HEK293 (cell line): Measurements from ENCODE around the gene EOMES.

Experiments used
- FEZF1 ChIP-seq: fragments of 450-650 bp; formaldehyde crosslinking; IDR thresholded peaks from 2 replicates; pipeline ENCODE4 v1.5.1; 2016; ENCODE audit warnings: missing biosample characterization, missing genetic modification characterization
- GLI4 ChIP-seq: fragments of 450-650 bp; formaldehyde crosslinking; IDR thresholded peaks from 2 replicates; pipeline ENCODE4 v1.5.1; 2016; ENCODE audit warnings: missing biosample characterization, missing genetic modification characterization
- GLIS2 ChIP-seq: fragments of 450-650 bp; formaldehyde crosslinking; IDR thresholded peaks from 2 replicates; pipeline ENCODE4 v1.5.1; 2016; ENCODE audit warnings: missing biosample characterization, missing genetic modification characterization
- KLF17 ChIP-seq: fragments of 450-650 bp; formaldehyde crosslinking; IDR thresholded peaks from 2 replicates; pipeline ENCODE4 v1.5.1; 2016; ENCODE audit warnings: missing biosample characterization, missing genetic modification characterization
- OSR2 ChIP-seq: fragments of 450-650 bp; formaldehyde crosslinking; IDR thresholded peaks from 2 replicates; pipeline ENCODE4 v1.5.1; 2016; ENCODE audit warnings: missing biosample characterization, missing genetic modification characterization
- PATZ1 ChIP-seq: fragments of 450-650 bp; formaldehyde crosslinking; IDR thresholded peaks from 2 replicates; pipeline ENCODE4 v1.5.1; 2016; ENCODE audit warnings: missing biosample characterization, missing genetic modification characterization
- TRIM28 ChIP-seq: IDR thresholded peaks from 2 replicates; pipeline ENCODE4 v1.6.1; 2011; ENCODE audit warnings: low read length, control low read depth, borderline replicate concordance
- TSHZ1 ChIP-seq: fragments of 450-650 bp; formaldehyde crosslinking; IDR thresholded peaks from 2 replicates; pipeline ENCODE4 v1.5.1; 2016; ENCODE audit warnings: missing biosample characterization, missing genetic modification characterization, borderline replicate concordance
- ZBTB17 ChIP-seq: fragments of 450-650 bp; formaldehyde crosslinking; IDR thresholded peaks from 2 replicates; pipeline ENCODE4 v1.5.1; 2016; ENCODE audit warnings: missing biosample characterization, missing genetic modification characterization
- ZBTB8A ChIP-seq: fragments of 450-650 bp; formaldehyde crosslinking; IDR thresholded peaks from 2 replicates; pipeline ENCODE4 v1.5.1; 2016; ENCODE audit warnings: missing biosample characterization, missing genetic modification characterization
- ZFHX2 ChIP-seq: fragments of 450-650 bp; formaldehyde crosslinking; conservative IDR thresholded peaks from 2 replicates; pipeline ENCODE4 v1.5.1; 2016; ENCODE audit warnings: missing biosample characterization, missing genetic modification characterization
- ZIC2 ChIP-seq: fragments of 450-650 bp; formaldehyde crosslinking; IDR thresholded peaks from 2 replicates; pipeline ENCODE4 v1.5.1; 2016; ENCODE audit warnings: missing biosample characterization, missing genetic modification characterization
- ZNF350 ChIP-seq: fragments of 450-650 bp; formaldehyde crosslinking; IDR thresholded peaks from 2 replicates; pipeline ENCODE4 v1.5.0; 2017; ENCODE audit warnings: missing biosample characterization, mild to moderate bottlenecking, missing genetic modification characterization
- ZNF391 ChIP-seq: fragments of 450-650 bp; formaldehyde crosslinking; IDR thresholded peaks from 2 replicates; pipeline ENCODE4 v1.5.1; 2016; ENCODE audit warnings: low read depth, missing biosample characterization, missing genetic modification characterization, borderline replicate concordance
- ZNF654 ChIP-seq: fragments of 450-650 bp; formaldehyde crosslinking; IDR thresholded peaks from 2 replicates; pipeline ENCODE4 v1.5.1; 2016; ENCODE audit warnings: low read depth, missing biosample characterization, missing genetic modification characterization
- ZNF660 ChIP-seq: fragments of 450-650 bp; IDR thresholded peaks from 2 replicates; pipeline ENCODE4 v1.5.1; 2018; ENCODE audit warnings: missing biosample characterization, mild to moderate bottlenecking, missing genetic modification characterization
- ZNF692 ChIP-seq: fragments of 450-650 bp; formaldehyde crosslinking; IDR thresholded peaks from 2 replicates; pipeline ENCODE4 v1.5.1; 2016; ENCODE audit warnings: missing biosample characterization, missing genetic modification characterization
- ZSCAN5A ChIP-seq: fragments of 450-650 bp; formaldehyde crosslinking; IDR thresholded peaks from 2 replicates; pipeline ENCODE4 v1.5.1; 2016; ENCODE audit warnings: missing biosample characterization, missing genetic modification characterization
- TF ChIP-seq, protein P1 (sequence below): fragments of 450-650 bp; formaldehyde crosslinking; IDR thresholded peaks from 2 replicates; pipeline ENCODE4 v1.5.1; 2016; ENCODE audit warnings: missing biosample characterization, missing genetic modification characterization
- TF ChIP-seq, protein P2 (sequence below): sonication (generic); formaldehyde crosslinking; IDR thresholded peaks from 2 replicates; pipeline ENCODE4 v1.8.1; 2022; ENCODE audit warnings: mild to moderate bottlenecking, moderate library complexity, missing genetic modification reagents
- TF ChIP-seq, protein P3 (sequence below): fragments of 450-650 bp; formaldehyde crosslinking; IDR thresholded peaks from 2 replicates; pipeline ENCODE4 v1.5.1; 2017; ENCODE audit warnings: missing biosample characterization, missing genetic modification characterization

EOMES gene

GRCh38 chr3:27721717-27722564, at the start of gene EOMES (continued):
- TF ChIP-seq ZNF692 (tag by site-specific recombination) (peak; percentile 33; the same call in 1 of the 2 replicates), KLF17 (tag by site-specific recombination) (no peak), GLIS2 (tag by site-specific recombination) (peak; percentile 58; the same call in 1 of the 2 replicates), PATZ1 (tag by site-specific recombination) (peak; percentile 59), TSHZ1 (tag by site-specific recombination) (no peak), ZSCAN5A (tag by site-specific recombination) (no peak), ZNF350 (tag by site-specific recombination) (no peak), TRIM28 (peak; percentile 24; the same call in 1 of the 2 replicates), FEZF1 (tag by site-specific recombination) (no peak), ZNF391 (tag by site-specific recombination) (no peak), ZNF660 (peak; percentile 40; the same call in 1 of the 2 replicates), ZBTB17 (tag by site-specific recombination) (peak; percentile 30; the same call in 1 of the 2 replicates), ZBTB8A (tag by site-specific recombination) (0 out of 2 replicates have a peak, but pooled peaks have one; percentile 6), ZNF654 (tag by site-specific recombination) (peak; percentile 18; the same call in 1 of the 2 replicates), ZIC2 (peak; percentile 6; the same call in 1 of the 2 replicates), OSR2 (0 out of 2 replicates have a peak, but pooled peaks have one; percentile 29), ZFHX2 (tag by site-specific recombination) (no peak), GLI4 (tag by site-specific recombination) (no peak)
- TF ChIP-seq, protein P1, sequence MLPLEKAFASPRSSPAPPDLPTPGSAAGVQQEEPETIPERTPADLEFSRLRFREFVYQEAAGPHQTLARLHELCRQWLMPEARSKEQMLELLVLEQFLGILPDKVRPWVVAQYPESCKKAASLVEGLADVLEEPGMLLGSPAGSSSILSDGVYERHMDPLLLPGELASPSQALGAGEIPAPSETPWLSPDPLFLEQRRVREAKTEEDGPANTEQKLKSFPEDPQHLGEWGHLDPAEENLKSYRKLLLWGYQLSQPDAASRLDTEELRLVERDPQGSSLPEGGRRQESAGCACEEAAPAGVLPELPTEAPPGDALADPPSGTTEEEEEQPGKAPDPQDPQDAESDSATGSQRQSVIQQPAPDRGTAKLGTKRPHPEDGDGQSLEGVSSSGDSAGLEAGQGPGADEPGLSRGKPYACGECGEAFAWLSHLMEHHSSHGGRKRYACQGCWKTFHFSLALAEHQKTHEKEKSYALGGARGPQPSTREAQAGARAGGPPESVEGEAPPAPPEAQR (tag by site-specific recombination) = no peak
- TF ChIP-seq, protein P2, sequence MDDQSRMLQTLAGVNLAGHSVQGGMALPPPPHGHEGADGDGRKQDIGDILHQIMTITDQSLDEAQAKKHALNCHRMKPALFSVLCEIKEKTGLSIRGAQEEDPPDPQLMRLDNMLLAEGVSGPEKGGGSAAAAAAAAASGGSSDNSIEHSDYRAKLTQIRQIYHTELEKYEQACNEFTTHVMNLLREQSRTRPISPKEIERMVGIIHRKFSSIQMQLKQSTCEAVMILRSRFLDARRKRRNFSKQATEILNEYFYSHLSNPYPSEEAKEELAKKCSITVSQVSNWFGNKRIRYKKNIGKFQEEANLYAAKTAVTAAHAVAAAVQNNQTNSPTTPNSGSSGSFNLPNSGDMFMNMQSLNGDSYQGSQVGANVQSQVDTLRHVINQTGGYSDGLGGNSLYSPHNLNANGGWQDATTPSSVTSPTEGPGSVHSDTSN (CRISPR knock-in tag) = 0 out of 2 replicates have a peak, but pooled peaks have one; percentile 18
- TF ChIP-seq, protein P3, sequence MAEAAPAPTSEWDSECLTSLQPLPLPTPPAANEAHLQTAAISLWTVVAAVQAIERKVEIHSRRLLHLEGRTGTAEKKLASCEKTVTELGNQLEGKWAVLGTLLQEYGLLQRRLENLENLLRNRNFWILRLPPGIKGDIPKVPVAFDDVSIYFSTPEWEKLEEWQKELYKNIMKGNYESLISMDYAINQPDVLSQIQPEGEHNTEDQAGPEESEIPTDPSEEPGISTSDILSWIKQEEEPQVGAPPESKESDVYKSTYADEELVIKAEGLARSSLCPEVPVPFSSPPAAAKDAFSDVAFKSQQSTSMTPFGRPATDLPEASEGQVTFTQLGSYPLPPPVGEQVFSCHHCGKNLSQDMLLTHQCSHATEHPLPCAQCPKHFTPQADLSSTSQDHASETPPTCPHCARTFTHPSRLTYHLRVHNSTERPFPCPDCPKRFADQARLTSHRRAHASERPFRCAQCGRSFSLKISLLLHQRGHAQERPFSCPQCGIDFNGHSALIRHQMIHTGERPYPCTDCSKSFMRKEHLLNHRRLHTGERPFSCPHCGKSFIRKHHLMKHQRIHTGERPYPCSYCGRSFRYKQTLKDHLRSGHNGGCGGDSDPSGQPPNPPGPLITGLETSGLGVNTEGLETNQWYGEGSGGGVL (tag by site-specific recombination) = peak; percentile 39; the same call in 1 of the 2 replicates
